Neural cell (in vitro differentiated cells): Measurements from ENCODE around the gene DTYMK.

ENCODE experiments used
- CTCF ChIP-seq: fragments of 450-650 bp; IDR thresholded peaks from 2 replicates; pipeline ENCODE4 v1.5.1; 2014; ENCODE audit warnings: antibody characterized with exemption, mild to moderate bottlenecking, moderate library complexity; ENCODE audit not compliant: poor library complexity, severe bottlenecking
- EP300 ChIP-seq: fragments of 450-650 bp; conservative IDR thresholded peaks from 2 replicates; pipeline ENCODE4 v1.6.1; 2014; ENCODE audit warnings: antibody characterized with exemption, mild to moderate bottlenecking, moderate library complexity; ENCODE audit not compliant: poor library complexity, severe bottlenecking
- EZH2 ChIP-seq: fragments of 200-600, 300-800 bp; shearing (Covaris generic), sonication (generic); IDR thresholded peaks from 2 replicates; pipeline ENCODE4 v1.6.1; 2014; ENCODE audit warnings: antibody characterized with exemption, low read length, borderline replicate concordance, mild to moderate bottlenecking; ENCODE audit not compliant: insufficient read depth, poor library complexity, severe bottlenecking
- POLR2AphosphoS5 ChIP-seq: IDR thresholded peaks from 2 replicates; pipeline ENCODE4 v1.6.1; 2012

GRCh38 chr2:241719093-241719492, 32.5 kb upstream of the DTYMK start:
- TF ChIP-seq CTCF (no peak), EP300 (no peak), POLR2AphosphoS5 (no peak), EZH2 (no peak)
